NCI-H2081 treated with DMSO at 0.1 percent for 48 hours (cell line): ENCODE data around the gene VAT1L.

ENCODE experiments used
- DNase-seq: peaks from one replicate; lab custom pipeline; 2025; lab: John Stamatoyannopoulos, UW

The VAT1L gene

DNA sequence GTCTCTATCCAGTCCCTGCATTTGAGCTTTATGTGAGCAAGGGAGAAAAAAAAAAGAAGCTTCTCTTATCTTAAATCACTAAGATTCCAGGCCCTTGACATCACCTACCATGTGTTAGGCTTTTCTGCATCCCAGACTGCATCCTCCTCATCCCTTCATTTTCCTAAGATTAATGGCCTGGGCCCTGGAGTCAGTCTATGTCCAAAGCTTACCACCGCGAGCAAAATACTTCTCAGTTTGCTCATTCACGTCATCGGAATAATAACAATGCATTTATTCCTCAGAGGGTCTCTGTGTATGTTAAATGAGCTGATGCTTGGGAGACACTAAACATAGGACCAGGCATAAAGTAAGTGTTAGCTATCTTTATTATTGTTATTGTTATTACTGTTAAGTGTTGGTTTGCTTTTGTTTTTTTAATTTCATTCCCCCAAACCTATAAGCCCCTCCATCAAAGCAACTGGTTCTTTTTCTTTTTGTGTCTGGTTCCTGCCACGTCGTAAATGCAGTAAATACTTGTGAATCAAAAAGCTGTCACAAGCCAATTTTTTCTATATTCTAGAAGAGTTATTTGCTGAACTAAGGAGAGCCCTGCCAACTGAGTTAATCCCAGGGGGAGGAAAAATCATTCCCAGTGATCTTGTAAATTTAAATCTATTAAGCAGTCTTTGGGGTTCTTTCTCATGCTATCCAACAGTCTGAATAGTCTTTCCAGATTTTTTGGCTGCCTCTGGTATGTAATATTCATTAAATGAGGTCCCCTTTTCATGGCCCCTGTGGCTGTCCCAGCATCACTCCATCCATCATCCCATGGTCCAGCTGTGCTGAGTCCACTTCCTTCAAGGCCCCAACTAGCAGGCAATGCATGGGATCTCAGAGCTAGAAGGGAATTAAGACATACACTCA is 46.5 kb downstream of the VAT1L start:
- DNase-seq, result no peak

- no peak for DNase-seq
Measured at GRCh38 chr16:77836801-77837200, 48.4 kb downstream of the VAT1L start.

DNA sequence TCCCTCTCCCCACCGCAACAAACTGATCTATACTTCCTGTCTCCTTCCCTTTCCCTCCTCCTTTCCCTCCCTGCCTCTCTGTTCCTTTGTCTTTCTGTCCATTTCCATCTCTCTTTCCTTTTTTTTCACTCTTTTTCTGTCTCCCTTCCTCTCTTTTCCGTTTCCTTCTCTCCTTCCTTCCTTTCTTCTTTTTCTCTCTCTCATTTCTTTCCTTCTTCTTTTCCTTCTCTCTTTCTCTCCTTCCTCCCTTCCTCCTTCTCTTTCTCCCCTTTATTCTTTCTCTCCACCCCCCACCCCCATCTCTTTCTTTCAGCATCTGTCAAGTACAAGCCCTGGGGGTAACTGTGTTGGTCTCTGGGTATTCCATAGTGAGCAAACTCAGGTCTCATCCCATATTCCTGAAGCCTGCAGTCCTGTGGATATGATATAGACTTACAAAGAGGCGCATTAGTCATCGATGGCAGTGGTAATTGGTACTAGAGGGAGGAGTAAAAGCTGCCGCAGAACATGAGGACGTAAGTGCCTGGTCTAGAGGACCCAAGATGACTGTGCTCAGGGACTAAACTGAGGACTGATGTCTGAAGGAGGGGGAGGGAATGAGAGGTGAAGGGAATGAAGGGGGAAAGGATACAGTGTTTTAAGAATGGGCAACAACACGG is 50.4 kb downstream of the VAT1L start:
- DNase-seq, result no peak

DNA sequence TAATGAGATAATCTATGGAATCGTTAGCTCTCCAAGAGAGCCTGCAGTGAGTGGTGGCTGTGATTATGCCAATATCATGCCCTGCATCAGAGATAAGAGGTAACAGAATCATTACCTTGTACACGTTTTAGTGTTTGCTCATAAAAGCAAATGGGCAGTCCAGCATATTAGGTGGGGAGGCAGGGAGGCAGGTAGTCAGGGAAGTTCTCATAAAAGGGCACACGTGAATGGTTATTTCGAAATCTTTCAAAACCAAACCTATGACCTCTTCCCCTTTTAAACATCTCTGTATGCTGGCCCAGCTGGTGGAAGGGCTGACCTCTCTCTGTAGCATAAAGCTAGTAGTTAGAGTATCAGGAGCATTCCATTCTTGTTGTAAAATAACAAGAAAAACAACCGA is 51.7 kb downstream of the VAT1L start:
- DNase-seq, result no peak

DNA sequence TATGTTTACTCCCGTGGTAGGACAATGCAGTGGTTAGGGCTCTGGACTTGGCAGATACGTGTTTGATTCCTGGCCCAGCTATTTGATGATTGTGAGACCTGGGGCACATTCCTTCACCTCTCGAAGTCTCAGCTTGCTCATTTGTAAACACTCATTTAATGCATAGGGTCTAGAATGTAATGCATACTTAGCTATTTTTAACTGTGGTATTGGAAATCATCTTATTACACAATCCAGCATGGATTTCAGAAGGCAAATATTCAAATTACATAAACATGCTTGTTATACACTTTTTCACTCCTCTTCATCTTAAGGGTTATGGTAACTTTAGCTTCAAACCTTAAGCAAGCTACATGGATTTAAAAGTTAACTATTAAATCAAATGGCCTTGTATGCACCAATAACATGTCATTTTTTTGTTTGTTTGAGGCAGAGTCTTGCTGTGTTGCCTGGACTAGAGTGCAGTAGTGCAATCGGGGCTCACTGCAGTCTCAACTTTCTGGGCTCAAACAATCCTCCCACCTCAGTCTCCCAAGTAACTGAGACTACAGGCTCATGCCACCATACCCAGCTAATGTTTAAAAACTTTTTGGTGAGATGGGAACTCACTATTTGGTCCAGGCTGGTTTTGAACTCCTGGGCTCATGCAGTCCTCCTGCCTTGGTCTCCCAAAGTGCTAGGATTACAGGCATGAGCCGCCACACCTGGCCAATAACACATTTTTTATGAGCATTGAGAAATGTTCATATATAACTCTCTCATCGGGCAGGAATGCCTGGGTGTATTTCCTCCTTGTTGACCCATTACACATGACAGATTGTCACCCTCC is 52.5 kb downstream of the VAT1L start:
- no peak for DNase-seq

DNA sequence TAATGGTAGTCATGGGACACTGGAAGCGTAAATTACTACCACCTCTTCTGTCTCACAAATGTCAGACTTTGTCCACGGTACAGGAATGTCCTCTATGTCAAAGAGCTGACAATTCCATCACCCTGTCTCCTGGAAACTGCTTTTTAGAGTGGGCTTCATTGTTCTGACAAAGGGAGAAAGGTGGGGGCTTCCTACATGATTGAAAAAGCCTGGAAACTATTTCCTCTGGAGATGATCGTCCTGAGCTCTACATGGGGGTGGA is 53.1 kb downstream of the VAT1L start:
- DNase-seq, result no peak

DNA sequence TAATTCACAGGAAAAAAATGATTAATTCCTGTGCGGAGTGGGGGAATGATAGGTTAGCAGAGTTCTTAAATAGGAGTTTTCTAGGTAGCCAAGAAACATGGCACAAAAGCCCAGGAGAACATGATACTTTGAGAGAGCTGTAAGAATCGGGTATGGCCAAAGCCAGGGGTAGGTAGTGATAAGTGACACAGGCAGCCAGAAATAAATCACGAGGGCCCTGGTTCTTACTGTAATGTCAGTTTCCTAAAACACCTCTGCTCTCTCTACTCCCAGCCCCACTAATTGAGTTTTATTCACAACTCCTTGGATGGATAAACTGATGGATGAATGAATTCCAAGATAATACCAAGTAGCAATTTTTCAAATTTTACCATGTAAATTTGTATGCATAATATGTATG is 54.1 kb downstream of the VAT1L start:
- DNase-seq, result no peak

DNA sequence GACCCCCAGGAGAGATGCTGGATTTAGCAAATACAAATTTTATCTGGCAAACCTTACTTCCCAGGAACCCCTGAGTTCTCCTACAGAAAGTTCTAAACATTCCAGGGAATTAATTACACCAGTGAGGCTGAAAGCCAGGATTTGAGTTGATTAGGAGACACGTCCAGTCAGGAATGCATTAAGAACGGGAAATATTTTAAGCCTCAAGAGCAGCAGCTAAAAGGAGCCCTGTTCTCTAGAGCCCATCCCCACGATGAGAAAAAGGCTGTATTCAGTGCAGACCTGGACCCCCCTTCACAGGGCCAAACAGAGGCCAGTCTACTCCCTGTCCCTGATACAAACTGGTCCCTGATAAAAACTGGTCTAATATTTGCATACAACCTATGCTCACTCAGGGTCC is 55.0 kb downstream of the VAT1L start:
- DNase-seq, result no peak

DNA sequence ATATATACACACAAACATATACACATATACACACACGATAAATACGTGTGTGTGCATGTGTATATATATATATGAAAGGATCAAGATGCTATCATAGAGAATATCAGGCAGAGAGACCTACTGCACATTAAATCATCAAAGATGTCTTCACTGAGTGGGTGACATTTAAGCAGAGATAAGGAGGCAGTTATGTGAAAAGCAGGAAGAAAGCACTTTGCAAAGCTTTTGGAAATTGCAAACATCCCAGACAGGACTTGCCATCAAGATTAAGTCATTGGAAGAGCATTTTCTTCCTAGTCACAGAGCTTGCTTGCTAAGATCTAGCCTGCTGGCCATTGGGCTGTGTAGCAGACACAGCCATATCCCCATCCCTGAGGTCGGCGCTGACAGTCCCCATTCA is 56.4 kb downstream of the VAT1L start:
- DNase-seq, result no peak

GRCh38 chr16:77849646-77850258 is 61.4 kb downstream of the VAT1L start:
- no peak for DNase-seq

GRCh38 chr16:77850636-77851333 is 62.4 kb downstream of the VAT1L start:
- no peak for DNase-seq

DNA sequence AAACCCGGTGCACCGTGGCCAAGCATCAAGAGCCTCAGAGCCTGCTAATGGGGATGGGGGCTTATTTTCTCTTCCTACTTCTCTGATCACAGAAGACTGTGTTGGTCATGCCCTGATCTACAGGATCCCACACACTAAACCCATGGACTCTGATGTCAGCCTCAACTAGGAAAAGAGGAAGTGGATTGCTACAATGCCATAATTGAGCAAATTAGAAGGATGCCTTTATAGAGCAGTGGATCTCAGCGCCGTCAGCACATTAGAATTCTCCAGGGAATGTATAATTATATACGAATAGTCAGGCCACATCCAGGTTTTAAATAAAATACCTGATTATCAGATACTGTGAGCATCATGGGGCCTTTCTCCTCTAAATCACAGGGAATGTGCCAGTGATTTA is 64.8 kb downstream of the VAT1L start:
- no peak for DNase-seq

DNA sequence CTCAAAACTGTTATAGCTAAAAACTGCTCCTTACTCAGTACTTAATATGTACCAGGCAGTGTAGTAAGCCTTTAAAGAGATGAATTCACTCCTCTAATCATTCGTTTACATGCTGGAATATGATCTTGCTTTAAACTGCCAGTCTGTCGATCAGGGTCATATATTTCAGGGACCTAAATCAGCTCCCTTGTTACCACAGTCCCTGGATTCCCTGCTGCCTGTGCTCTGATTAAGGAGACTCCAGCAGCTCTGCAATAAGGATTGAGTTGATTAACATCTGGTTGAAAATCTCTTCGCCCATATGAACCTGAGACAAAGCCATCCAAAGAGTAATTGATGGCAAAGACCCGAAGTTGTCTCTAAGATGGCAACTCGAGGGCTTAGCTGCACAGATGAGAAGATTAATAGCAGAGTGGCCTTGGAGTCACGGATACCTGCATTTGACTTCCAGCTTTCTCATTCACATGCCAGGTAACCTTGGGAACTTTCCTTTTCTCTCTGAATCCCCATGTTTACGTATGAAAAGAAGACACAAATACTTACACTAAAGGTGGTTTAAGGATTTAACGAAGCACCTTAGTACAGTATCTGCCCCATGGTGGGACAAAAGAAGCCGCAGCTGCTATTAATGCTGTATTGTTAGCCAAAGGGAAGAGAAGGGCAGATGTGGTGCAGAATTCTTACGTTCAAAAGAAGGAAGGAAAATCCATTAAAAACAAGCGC is 68.2 kb downstream of the VAT1L start:
- no peak for DNase-seq

DNA sequence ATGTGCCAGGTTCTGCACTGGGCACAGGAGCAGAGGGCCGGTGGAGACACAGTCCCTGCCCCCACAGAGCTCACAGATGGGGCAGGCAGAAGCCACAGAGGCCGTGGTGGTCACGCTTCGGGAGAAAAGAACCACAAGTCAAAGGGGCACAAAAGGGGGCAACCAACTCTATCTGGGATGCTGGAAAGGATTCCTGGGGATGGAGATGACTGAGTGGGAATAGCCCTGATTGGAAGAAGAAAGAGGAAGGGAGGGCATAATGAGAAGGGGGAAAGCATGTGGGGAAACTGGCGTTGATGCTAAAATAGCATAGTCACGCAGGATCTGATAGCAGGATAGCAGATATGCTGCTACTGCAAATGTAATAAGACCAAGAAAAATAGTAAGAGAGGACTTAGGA is 69.7 kb downstream of the VAT1L start:
- no peak for DNase-seq

DNA sequence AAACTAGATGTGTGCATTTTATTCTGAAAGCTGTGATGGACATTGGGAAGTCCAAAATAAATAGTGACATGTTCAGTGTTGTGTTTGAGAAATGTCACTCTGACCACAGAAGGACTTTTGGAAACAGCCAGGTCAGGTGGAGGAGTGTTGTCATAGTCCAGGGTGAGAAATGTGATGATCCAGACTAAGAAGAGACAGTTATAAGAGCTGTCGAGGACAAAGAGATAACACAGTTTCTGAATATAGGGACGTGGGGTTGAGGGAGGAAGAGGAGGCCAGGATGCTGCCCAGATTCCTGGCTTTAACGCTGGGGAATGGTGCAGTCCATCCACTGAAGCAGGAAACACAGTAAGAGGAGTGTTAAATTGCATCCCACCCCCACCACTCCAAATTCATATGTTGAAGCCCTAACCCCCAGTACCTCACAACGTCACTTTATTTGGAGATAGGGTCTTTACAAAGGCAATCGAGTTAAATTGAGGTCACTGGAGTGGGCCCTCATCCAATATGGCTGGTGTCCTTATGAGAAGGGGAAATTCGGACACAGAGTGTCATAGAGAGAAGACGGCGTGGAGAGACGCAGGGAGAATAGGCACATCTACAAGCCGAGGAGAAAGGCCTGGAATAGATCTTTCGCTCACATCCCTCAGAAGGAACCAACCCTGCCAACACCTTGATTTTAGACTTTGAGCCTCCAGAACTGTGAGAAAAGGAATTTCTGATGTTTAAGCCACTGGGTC is 71.3 kb downstream of the VAT1L start:
- no peak for DNase-seq

DNA sequence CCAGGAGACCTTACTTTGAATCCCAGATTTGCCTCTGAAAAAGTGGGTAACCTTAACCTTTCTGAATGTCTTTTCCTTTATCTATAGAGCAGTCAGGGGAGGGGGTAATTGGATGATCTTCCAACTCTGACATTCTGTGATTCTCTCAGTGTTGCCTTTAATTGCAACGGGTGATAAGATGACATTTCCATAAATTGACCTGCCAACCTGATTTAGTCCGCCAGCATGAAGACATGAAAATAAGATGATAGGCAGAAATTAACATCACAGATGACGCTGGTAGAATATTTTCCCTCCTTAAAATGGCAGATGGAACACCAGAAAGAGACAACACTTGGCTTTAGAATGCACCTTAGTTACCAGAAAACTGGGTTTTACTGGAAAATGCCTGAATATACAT is 72.6 kb downstream of the VAT1L start:
- DNase-seq, result no peak

GRCh38 chr16:77863250-77863649 is 74.9 kb downstream of the VAT1L start:
- no peak for DNase-seq

DNA sequence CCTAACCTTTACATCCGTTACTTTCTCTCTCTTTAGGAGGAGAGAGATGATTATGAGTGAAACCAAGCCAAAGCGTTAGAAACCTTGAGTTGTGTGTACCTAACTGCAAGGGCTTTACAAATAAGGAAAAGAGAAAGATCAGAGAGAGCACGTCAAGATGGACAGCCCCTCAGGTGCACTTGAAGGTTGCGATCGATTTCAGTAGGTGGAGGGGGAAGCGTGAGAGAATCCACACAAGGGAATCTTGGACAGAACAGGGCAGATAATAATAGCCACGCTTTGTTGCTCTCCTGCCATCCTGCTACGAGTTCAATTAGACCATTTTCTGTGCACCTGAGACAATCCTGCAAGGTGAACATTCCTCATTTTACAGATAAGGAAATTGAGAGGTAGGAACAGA is 78.4 kb downstream of the VAT1L start:
- DNase-seq, result no peak

GRCh38 chr16:77868052-77868451 is 79.7 kb downstream of the VAT1L start:
- no peak for DNase-seq

DNA sequence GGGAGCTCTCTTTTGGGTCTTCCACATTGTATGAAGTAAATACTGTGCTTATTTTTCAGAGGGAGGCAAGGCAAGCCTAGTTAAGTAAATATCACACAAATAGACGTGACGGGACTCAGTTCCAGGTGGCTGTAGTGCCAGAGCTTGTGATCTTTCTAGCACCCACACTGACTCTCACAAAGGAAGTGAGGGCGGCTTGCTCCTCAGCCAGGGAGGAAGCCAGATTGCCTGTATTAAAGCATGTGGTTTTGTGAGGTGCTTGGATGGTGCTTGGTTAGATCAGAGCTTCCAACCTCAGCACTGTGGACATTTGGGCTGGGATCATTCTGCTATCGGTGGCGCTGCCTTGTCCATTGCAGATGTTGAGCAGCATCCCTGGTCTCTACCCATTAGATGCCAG is 80.1 kb downstream of the VAT1L start:
- DNase-seq, result no peak
